Subcutaneous adipose tissue (tissue), 4 donors: Measurements from ENCODE around the gene ACSS3. TPM values are rescaled to one million over a fixed set of nuclear protein-coding genes. Genes with fewer than 3 reads are reported as not detected.

ENCODE experiments used
- total RNA-seq, 4 donors: library from RNA; depleted of rRNA; stranded (reverse); fragments of >200 nt; gene quantifications; one replicate each; pipeline ENCODE4 v1.1.0, GENCODE V29; 2016
- TF ChIP-seq, protein P1 (sequence below): fragments of 450-650 bp; IDR thresholded peaks from one replicate; pipeline ENCODE4 v1.5.1; 2016; ENCODE audit warnings: low read depth, mild to moderate bottlenecking, control low read depth, antibody characterized with exemption, moderate library complexity

Gene ACSS3
- total RNA-seq, 4 donors from 2014 or later = 92.1 to 169 (median 134) TPM

- TF ChIP-seq, protein P1, sequence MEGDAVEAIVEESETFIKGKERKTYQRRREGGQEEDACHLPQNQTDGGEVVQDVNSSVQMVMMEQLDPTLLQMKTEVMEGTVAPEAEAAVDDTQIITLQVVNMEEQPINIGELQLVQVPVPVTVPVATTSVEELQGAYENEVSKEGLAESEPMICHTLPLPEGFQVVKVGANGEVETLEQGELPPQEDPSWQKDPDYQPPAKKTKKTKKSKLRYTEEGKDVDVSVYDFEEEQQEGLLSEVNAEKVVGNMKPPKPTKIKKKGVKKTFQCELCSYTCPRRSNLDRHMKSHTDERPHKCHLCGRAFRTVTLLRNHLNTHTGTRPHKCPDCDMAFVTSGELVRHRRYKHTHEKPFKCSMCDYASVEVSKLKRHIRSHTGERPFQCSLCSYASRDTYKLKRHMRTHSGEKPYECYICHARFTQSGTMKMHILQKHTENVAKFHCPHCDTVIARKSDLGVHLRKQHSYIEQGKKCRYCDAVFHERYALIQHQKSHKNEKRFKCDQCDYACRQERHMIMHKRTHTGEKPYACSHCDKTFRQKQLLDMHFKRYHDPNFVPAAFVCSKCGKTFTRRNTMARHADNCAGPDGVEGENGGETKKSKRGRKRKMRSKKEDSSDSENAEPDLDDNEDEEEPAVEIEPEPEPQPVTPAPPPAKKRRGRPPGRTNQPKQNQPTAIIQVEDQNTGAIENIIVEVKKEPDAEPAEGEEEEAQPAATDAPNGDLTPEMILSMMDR = no peak
These were observed 17.8 kb downstream of the ACSS3 start for GRCh38 chr12:81095501-81096232.

DNA sequence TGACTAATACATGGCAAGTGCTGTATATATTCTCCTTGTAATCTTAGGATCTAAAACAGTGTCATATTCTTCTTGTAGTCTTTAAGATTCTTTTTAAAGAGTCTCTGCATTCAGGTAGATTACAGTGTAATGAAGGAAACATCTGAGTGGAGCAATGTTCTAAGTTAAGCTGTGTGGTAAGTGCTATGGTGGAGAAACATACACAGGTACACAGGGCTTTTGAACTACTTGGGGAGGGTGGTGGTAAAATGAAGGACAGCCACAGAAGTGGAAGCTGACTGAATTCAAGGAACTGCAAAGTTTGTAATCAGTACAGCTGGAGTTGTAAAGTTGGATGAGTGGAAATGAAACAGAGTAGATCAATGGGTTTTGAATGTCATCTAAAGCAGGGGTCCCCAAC lies 27.8 kb downstream of the ACSS3 start:
- TF ChIP-seq, protein P1 = no peak

DNA sequence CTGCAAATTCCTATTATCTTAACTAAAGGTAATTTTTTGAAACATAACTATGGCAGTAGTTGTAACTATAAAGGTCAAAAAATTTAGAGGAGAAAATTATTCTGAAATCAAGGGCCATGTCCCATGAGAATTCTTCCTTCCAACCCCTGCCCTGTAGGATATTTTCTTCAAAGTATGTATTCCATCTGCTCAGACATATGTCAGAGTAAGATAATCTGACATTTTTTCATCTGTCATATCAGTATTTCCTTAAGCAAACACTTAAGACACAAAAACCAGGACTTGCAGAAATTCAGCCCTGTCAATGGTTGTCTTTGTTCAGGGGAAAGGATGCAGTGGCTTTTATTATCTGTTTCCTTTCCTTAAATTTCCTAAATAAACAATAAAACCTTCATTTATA lies 36.3 kb downstream of the ACSS3 start:
- TF ChIP-seq, protein P1 = no peak

DNA sequence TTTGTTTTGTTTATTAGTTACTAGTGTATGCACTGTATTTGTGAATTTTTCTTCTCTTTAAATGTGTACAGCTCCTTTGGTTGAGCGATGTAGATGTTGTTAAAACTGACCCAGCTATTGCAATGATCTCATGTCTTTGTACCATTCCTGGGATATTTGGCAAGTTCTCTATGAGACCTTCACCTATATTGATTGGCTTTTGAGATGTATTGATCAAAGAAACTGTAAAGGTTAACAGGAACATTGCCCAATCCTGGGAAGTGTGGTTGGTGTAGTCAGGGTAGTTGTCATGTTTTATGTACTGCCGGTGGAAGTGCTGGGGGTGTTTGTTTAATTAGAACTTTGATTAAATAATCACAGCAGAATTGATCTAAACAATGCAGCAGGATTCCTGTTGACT lies 43.1 kb downstream of the ACSS3 start:
- TF ChIP-seq, protein P1 = no peak

DNA sequence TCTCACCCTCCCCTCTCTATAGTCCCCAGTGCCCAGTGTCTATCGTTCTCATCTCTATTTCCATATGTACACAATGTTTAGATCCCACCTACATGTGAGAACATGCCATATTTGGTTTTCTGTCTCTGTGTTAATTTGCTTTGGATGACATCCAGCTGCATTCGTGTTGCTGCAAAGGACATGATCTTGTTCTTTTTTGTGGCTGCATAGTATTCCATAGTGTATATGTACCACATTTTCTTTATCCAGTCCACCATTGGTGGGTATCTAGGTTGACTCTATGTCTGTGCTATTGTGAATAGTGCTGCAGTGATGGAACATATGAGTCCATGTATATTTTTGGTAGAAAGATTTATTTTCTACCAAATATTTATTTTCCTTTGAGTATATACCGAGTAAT lies 45.7 kb downstream of the ACSS3 start:
- TF ChIP-seq, protein P1 = no peak

DNA sequence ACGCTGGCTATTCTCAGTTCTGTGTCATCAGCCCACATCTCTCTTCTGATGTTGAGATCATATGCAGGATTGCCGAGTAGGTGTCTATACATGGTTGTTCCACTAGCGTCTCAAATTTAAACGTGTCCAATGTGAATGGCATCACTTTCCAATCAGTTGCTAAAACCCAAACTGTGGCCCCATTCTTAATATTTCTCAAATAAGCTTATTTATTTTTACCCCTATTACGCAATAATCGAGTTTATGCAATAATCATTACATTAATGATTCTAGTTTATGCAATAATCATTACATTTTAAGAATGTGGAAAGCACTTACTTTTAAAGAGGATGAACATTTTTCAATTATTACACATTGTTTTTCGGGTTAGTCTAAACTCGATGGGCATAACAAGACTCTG lies 47.8 kb downstream of the ACSS3 start:
- TF ChIP-seq, protein P1 = no peak

DNA sequence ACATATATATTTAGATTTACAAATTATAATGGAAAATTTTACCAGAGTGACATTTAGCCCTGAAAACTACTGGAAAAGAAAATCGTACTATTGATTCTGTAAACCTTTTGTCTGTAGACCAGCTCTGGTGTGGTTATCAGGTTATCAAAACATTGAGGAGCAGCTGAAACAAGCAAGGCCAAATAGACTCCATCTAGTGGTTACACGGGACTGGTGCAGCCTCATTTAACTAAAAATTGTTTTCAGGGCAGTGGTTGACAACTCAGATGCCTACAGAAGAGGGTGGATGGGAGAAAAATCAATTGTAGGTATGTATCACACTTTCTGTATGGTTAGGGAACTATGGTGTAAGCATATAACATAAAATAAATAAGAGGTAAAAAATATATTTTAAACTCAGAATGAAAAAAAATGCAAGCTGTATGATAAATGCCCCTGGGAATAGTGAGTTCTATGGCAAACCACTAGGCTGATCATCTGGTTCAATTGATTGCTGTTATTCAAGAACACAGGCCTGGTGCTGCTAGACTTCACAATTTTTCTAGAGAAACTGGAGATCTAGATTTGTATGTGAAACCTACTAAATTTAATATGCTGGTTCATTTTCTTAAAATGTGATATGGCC lies 51.2 kb downstream of the ACSS3 start:
- TF ChIP-seq, protein P1 = no peak
